WERI-Rb-1 (cell line): Measurements from ENCODE around the gene CST9L.

Source experiments
- DNase-seq: peaks from one replicate; pipeline ENCODE4 v3.0.0-alpha.2; 2020
- H3K27ac ChIP-seq: fragments of 250-450 bp; sonication (Bioruptor Pico); 2 replicates; pipeline ENCODE4 v1.5.1; 2020; ENCODE audit warnings: mild to moderate bottlenecking, moderate library complexity
- H3K27me3 ChIP-seq: fragments of 250-450 bp; sonication (Bioruptor Pico); 2 replicates; pipeline ENCODE4 v1.5.1; 2021; ENCODE audit warnings: mild to moderate bottlenecking, low read depth, moderate library complexity; ENCODE audit not compliant: insufficient read depth, severe bottlenecking
- H3K36me3 ChIP-seq: fragments of 250-450 bp; sonication (Bioruptor Pico); 2 replicates; pipeline ENCODE4 v1.5.1; 2020; ENCODE audit warnings: mild to moderate bottlenecking, moderate library complexity
- H3K4me3 ChIP-seq: 2 replicates; pipeline ENCODE4 v1.5.1; 2011; ENCODE audit warnings: low read depth, mild to moderate bottlenecking, control low read depth, low read length
- H3K9me3 ChIP-seq: fragments of 250-450 bp; sonication (Bioruptor Pico); 2 replicates; pipeline ENCODE4 v1.5.1; 2021; ENCODE audit warnings: mild to moderate bottlenecking, moderate library complexity; ENCODE audit not compliant: severe bottlenecking
- TF ChIP-seq, protein P1 (sequence below): IDR thresholded peaks from 2 replicates; pipeline ENCODE4 v1.5.1; 2011; ENCODE audit warnings: low read depth, mild to moderate bottlenecking, control low read depth, inconsistent platforms, low read length

The CST9L gene

GRCh38 chr20:23533161-23533560, 35.1 kb downstream of the CST9L start:
- Histone ChIP-seq H3K27me3 (peaks cover 3% of the 10 kb centered on the region), H3K4me3 (no peak overlapping the region), H3K27ac (no peak overlapping the region), H3K36me3 (no peaks in the 10 kb centered on the region), H3K9me3 (peaks cover 2% of the 10 kb centered on the region)
- no peak for DNase-seq
- TF ChIP-seq, protein P1, sequence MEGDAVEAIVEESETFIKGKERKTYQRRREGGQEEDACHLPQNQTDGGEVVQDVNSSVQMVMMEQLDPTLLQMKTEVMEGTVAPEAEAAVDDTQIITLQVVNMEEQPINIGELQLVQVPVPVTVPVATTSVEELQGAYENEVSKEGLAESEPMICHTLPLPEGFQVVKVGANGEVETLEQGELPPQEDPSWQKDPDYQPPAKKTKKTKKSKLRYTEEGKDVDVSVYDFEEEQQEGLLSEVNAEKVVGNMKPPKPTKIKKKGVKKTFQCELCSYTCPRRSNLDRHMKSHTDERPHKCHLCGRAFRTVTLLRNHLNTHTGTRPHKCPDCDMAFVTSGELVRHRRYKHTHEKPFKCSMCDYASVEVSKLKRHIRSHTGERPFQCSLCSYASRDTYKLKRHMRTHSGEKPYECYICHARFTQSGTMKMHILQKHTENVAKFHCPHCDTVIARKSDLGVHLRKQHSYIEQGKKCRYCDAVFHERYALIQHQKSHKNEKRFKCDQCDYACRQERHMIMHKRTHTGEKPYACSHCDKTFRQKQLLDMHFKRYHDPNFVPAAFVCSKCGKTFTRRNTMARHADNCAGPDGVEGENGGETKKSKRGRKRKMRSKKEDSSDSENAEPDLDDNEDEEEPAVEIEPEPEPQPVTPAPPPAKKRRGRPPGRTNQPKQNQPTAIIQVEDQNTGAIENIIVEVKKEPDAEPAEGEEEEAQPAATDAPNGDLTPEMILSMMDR = no peak

GRCh38 chr20:23532533-23532932, 35.8 kb downstream of the CST9L start:
- H3K4me3 ChIP-seq = no peak overlapping the region
- TF ChIP-seq, protein P1 = no peak
- no peak overlapping the region for H3K27ac ChIP-seq
- H3K36me3 ChIP-seq = no peaks in the 10 kb centered on the region
- H3K9me3 ChIP-seq = peaks cover 2% of the 10 kb centered on the region
- peaks cover 3% of the 10 kb centered on the region for H3K27me3 ChIP-seq
- DNase-seq = no peak

- no peaks in the 10 kb centered on the region for H3K36me3 ChIP-seq
- TF ChIP-seq, protein P1 = no peak
- H3K27ac ChIP-seq = no peak overlapping the region
- H3K4me3 ChIP-seq = no peak overlapping the region
- DNase-seq = no peak
- peaks cover 3% of the 10 kb centered on the region for H3K27me3 ChIP-seq
- H3K9me3 ChIP-seq = peaks cover 2% of the 10 kb centered on the region
Measured at GRCh38 chr20:23530937-23531567, 37.2 kb downstream of the CST9L start.

DNA sequence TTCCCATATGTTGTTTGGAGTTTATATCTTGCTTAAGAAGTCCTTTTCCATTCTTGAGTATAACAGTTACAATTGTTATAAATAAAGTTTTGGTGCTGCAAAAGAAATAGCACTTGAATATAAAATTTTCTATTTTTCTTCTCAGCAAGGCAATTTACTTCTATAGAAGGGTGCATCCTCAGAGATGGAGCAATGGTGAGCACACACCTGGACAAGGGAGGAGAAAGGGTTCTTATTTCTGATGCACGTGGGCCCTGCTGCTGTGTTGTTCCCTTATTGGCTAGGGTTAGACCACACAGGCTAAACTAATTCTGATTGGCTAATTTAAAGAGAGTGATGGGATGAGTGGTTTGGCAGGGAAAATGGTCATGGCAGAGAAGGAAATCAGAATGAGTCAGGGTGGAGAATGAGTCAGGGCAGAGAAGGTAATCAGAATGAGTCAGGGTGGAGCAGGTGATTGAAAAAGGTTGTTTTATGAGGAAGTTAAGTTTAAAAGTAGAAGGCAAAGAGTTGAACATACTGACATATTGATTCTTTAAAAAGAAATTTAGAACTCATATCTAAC, 39.3 kb downstream of the CST9L start:
- H3K9me3 ChIP-seq = peaks cover 2% of the 10 kb centered on the region
- no peak overlapping the region for H3K4me3 ChIP-seq
- no peak for DNase-seq
- TF ChIP-seq, protein P1 = no peak
- no peaks in the 10 kb centered on the region for H3K36me3 ChIP-seq
- H3K27me3 ChIP-seq = no peaks in the 10 kb centered on the region
- H3K27ac ChIP-seq = no peak overlapping the region

- Histone ChIP-seq H3K9me3 (peaks cover 2% of the 10 kb centered on the region), H3K27me3 (peaks cover 7% of the 10 kb centered on the region), H3K27ac (no peak overlapping the region), H3K4me3 (no peak overlapping the region), H3K36me3 (no peaks in the 10 kb centered on the region)
- TF ChIP-seq, protein P1 = no peak
- no peak for DNase-seq
Measured at GRCh38 chr20:23526850-23527249, 41.4 kb downstream of the CST9L start.

DNA sequence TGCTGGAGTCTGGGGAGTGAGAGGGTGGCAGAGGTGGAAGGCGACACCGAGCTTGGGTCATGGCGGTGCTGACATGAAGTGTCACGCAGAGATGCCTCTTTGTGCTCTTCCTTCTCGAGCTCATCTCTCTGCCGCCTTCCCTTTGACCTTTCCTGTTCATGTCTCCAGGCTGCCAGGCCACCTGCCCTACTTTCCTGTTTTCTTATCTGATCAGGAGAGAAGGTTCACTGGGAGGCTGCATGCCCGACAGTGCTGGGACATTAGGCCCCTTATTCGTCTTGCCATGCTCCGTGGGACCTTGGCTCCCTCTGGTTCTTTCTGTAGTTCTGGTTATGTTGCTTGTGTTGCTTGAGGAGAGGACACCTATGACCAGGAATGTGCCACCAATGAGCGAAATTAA, 44.1 kb downstream of the CST9L start:
- H3K9me3 ChIP-seq = peaks cover 2% of the 10 kb centered on the region
- no peak for DNase-seq
- no peak overlapping the region for H3K4me3 ChIP-seq
- no peaks in the 10 kb centered on the region for H3K36me3 ChIP-seq
- TF ChIP-seq, protein P1 = no peak
- H3K27ac ChIP-seq = no peak overlapping the region
- peaks cover 13% of the 10 kb centered on the region for H3K27me3 ChIP-seq
